ENCODE results near the gene GABRG2.
"Not testable (repeated sequence)": the region's sequence is repeated elsewhere in the genome, so short reads cannot be mapped to it uniquely, and the experiment has no call there.

Gene GABRG2

GRCh38 chr5:162055095-162055494, 12.5 kb upstream of the GABRG2 start:
- H3K4me1 ChIP-seq (ENCODE audit: control insufficient read depth, insufficient read depth, low read length); POLR2A ChIA-PET; H3K27ac ChIP-seq (ENCODE audit: extremely low read depth, low read depth, low read length); H3K4me3 ChIP-seq (ENCODE audit: low read depth, low read length); H3K36me3 ChIP-seq (ENCODE audit: control insufficient read depth in 2 of 2, insufficient read depth in 1 of 2, low read length in 2 of 2); H3K9me3 ChIP-seq (ENCODE audit: control insufficient read depth, insufficient read depth, low read depth, low read length); CTCF ChIA-PET: not testable (repeated sequence)
- TF ChIP-seq ZNF280D (tag by site-specific recombination; IDR thresholded peaks at IDR 0.05) (0 out of 2 replicates have a peak, but pooled peaks have one; percentile 56), ZNF146 (tag by site-specific recombination; IDR thresholded peaks at IDR 0.05) (peak; percentile 94)

GRCh38 chr5:162067162-162067561, 411 bp upstream of the GABRG2 start:
- ChIA-PET POLR2A (no interaction called here), CTCF (no interaction called here)
- TF ChIP-seq OSR2 (tag by site-specific recombination; IDR thresholded peaks at IDR 0.05): no peak
- no peak for TF ChIP-seq PATZ1 (tag by site-specific recombination; IDR thresholded peaks at IDR 0.05)
- TF ChIP-seq ZBTB20 (tag by site-specific recombination; IDR thresholded peaks at IDR 0.05): no peak
- TF ChIP-seq ZNF837 (tag by site-specific recombination; IDR thresholded peaks at IDR 0.05): no peak
- TF ChIP-seq ZNF114 (tag by site-specific recombination; IDR thresholded peaks at IDR 0.05): no peak
- no peak for TF ChIP-seq ZNF510 (tag by site-specific recombination; IDR thresholded peaks at IDR 0.05; ENCODE audit: insufficient replicate concordance)
- TF ChIP-seq ZNF211 (tag by site-specific recombination; IDR thresholded peaks at IDR 0.05; ENCODE audit: low read depth): no peak
- TF ChIP-seq ZNF521 (tag by site-specific recombination; IDR thresholded peaks at IDR 0.05): no peak
- no peak for TF ChIP-seq ZNF404 (tag by site-specific recombination; IDR thresholded peaks at IDR 0.05)
- TF ChIP-seq SCRT2 (tag by site-specific recombination; IDR thresholded peaks at IDR 0.05): no peak
- TF ChIP-seq ZNF37A (tag by site-specific recombination; IDR thresholded peaks at IDR 0.05): no peak
- TF ChIP-seq ZNF513 (tag by site-specific recombination; IDR thresholded peaks at IDR 0.05): no peak
- Histone ChIP-seq H3K4me3 (ENCODE audit: low read depth, low read length) (no peak overlapping the region), H3K9me3 (ENCODE audit: control insufficient read depth, insufficient read depth, low read depth, low read length) (no peaks in the 10 kb centered on the region), H3K4me1 (ENCODE audit: control insufficient read depth, insufficient read depth, low read length) (no peaks in the 10 kb centered on the region), H3K27ac (ENCODE audit: extremely low read depth, low read depth, low read length) (no peak overlapping the region), H3K36me3 (ENCODE audit: control insufficient read depth in 2 of 2, insufficient read depth in 1 of 2, low read length in 2 of 2) (no peaks in the 10 kb centered on the region)

GRCh38 chr5:162068412-162068811, 839 bp downstream of the GABRG2 start:
- H3K4me1 ChIP-seq (ENCODE audit: control insufficient read depth, insufficient read depth, low read length): no peaks in the 10 kb centered on the region
- ChIA-PET POLR2A (no interaction called here), CTCF (no interaction called here)
- no peak for TF ChIP-seq ZNF521 (tag by site-specific recombination; IDR thresholded peaks at IDR 0.05)
- peak; percentile 94 for TF ChIP-seq REST (tag by site-specific recombination; IDR thresholded peaks at IDR 0.05)
- TF ChIP-seq ZBTB26 (tag by site-specific recombination; optimal IDR thresholded peaks at IDR 0.05): no peak
- no peak for TF ChIP-seq ZBTB6 (tag by site-specific recombination; IDR thresholded peaks at IDR 0.05)
- TF ChIP-seq ZBTB48 (tag by site-specific recombination; IDR thresholded peaks at IDR 0.05): no peak
- no peak for TF ChIP-seq ZNF654 (tag by site-specific recombination; IDR thresholded peaks at IDR 0.05; ENCODE audit: low read depth)

More at GRCh38 chr5:162068412-162068811, 839 bp downstream of the GABRG2 start:
- no peaks in the 10 kb centered on the region for H3K36me3 ChIP-seq (ENCODE audit: control insufficient read depth in 2 of 2, insufficient read depth in 1 of 2, low read length in 2 of 2)
- H3K4me3 ChIP-seq (ENCODE audit: low read depth, low read length): no peak overlapping the region
- H3K9me3 ChIP-seq (ENCODE audit: control insufficient read depth, insufficient read depth, low read depth, low read length): no peaks in the 10 kb centered on the region
- H3K27ac ChIP-seq (ENCODE audit: extremely low read depth, low read depth, low read length): no peak overlapping the region

Measured in HEK293 (cell line).